ENCODE data around the gene CLEC2A. TPM values are rescaled to one million over a fixed set of nuclear protein-coding genes. Genes with fewer than 3 reads are reported as not detected.

CLEC2A gene
- total RNA-seq, 2 experiments from 2014 or later = not detected

DNA sequence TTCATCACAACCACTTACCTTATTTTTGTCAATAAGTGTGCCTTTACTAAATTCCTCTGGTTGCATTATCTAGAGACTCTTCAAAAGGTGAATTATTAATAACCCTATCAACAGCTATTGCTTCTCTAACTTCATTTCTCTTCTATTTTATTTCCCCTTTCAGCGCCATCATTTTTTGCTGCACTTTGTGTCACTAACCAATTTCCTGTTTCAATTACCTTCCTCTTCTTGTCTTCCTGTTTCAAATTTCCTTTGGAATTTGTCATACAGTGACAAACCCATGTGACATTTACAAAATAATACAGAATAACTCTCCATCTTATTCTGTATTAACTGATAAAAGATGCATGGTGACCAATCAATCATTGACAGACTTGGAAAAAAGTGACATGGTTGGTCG lies 12.2 kb upstream of the CLEC2A start:
- no peaks in the 10 kb centered on the region for H4K20me1 ChIP-seq (ENCODE audit: insufficient read depth, low read length)

DNA sequence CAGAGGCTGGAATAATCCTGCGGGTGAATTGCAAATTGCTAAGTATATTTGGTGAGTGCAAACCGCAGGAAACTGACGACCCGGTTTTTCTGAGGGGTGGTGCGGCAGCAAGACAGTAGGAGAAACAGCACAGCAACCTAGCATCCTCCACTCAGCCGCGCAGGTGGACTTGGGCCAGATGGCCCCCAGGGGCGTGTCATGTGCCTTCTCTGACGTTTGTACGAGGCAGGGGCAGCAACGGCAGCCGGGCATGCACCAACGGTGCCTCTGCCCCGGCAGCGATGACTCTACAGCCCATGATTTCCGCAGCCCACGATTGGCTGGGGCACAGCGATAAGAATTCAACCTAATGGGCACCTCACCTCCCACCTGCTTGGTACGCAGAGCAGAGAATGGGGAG lies 11.1 kb upstream of the CLEC2A start:
- CTCF ChIA-PET (ENCODE audit: unreplicated experiment) = no interaction called here
- H3K79me2 ChIP-seq (ENCODE audit: insufficient read depth, low read depth, low read length) = no peaks in the 10 kb centered on the region
- POLR2A ChIA-PET = interaction anchor here (1.5 kb wide), 1 partner anchor 11 kb away, joined by 3 read pairs; the partner anchor contains the start of gene CLEC2A
- H4K20me1 ChIP-seq (ENCODE audit: insufficient read depth, low read length) = no peaks in the 10 kb centered on the region
- no peak overlapping the region for H3K4me2 ChIP-seq (ENCODE audit: low read length)
- no TSS peak for BruUV-seq (replicated peaks)
- no peak for TF ChIP-seq EZH2phosphoT487 (IDR thresholded peaks at IDR 0.05; ENCODE audit: borderline replicate concordance, low read depth, low read length)
- TF ChIP-seq, protein P1, sequence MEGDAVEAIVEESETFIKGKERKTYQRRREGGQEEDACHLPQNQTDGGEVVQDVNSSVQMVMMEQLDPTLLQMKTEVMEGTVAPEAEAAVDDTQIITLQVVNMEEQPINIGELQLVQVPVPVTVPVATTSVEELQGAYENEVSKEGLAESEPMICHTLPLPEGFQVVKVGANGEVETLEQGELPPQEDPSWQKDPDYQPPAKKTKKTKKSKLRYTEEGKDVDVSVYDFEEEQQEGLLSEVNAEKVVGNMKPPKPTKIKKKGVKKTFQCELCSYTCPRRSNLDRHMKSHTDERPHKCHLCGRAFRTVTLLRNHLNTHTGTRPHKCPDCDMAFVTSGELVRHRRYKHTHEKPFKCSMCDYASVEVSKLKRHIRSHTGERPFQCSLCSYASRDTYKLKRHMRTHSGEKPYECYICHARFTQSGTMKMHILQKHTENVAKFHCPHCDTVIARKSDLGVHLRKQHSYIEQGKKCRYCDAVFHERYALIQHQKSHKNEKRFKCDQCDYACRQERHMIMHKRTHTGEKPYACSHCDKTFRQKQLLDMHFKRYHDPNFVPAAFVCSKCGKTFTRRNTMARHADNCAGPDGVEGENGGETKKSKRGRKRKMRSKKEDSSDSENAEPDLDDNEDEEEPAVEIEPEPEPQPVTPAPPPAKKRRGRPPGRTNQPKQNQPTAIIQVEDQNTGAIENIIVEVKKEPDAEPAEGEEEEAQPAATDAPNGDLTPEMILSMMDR (conservative IDR thresholded peaks at IDR 0.05; ENCODE audit: low read length) = no peak
- H3K27ac ChIP-seq (ENCODE audit: low read depth, low read length, poor library complexity, severe bottlenecking) = no peak overlapping the region
- H3K36me3 ChIP-seq (ENCODE audit: insufficient read depth, low read length) = no peaks in the 10 kb centered on the region
- no peaks in the 10 kb centered on the region for H3K4me1 ChIP-seq (ENCODE audit: insufficient read depth, low read length, poor library complexity, severe bottlenecking)
- intact Hi-C loops (cut with micrococcal nuclease; ENCODE audit: unreplicated experiment) = no loop called here
- DNase-seq (ENCODE audit: low spot score) = no peak
- H2AFZ ChIP-seq (ENCODE audit: low read length) = no peak overlapping the region
- no peak overlapping the region for H3K4me3 ChIP-seq (ENCODE audit: low read depth, low read length, poor library complexity, severe bottlenecking)
- no peaks in the 10 kb centered on the region for H3K9me2 ChIP-seq (ENCODE audit: insufficient read depth, low read length)
- H3K9me3 ChIP-seq (ENCODE audit: low read length) = no peaks in the 10 kb centered on the region

More for the DNA sequence above, 12.2 kb upstream of the CLEC2A start:
- H3K36me3 ChIP-seq (ENCODE audit: insufficient read depth, low read length) = no peaks in the 10 kb centered on the region
- TF ChIP-seq, protein P1 (conservative IDR thresholded peaks at IDR 0.05; ENCODE audit: low read length) = no peak
- TF ChIP-seq EZH2phosphoT487 (IDR thresholded peaks at IDR 0.05; ENCODE audit: borderline replicate concordance, low read depth, low read length) = no peak
- 0 out of 2 replicates have a peak overlapping the region, but pooled peaks have one; percentile 33 for H2AFZ ChIP-seq (ENCODE audit: low read length)
- no peak overlapping the region for H3K27ac ChIP-seq (ENCODE audit: low read depth, low read length, poor library complexity, severe bottlenecking)
- intact Hi-C loops (cut with micrococcal nuclease; ENCODE audit: unreplicated experiment) = no loop called here
- no peak overlapping the region for H3K4me2 ChIP-seq (ENCODE audit: low read length)
- DNase-seq (ENCODE audit: low spot score) = no peak
- no peaks in the 10 kb centered on the region for H3K9me3 ChIP-seq (ENCODE audit: low read length)
- ChIA-PET POLR2A (interaction anchor here (1.5 kb wide), 1 partner anchor 12 kb away, joined by 3 read pairs; the partner anchor contains the start of gene CLEC2A), CTCF (ENCODE audit: unreplicated experiment) (no interaction called here)
- no peaks in the 10 kb centered on the region for H3K79me2 ChIP-seq (ENCODE audit: insufficient read depth, low read depth, low read length)
- H3K4me1 ChIP-seq (ENCODE audit: insufficient read depth, low read length, poor library complexity, severe bottlenecking) = no peaks in the 10 kb centered on the region
- H3K4me3 ChIP-seq (ENCODE audit: low read depth, low read length, poor library complexity, severe bottlenecking) = no peak overlapping the region
- BruUV-seq (replicated peaks) = no TSS peak
- no peaks in the 10 kb centered on the region for H3K9me2 ChIP-seq (ENCODE audit: insufficient read depth, low read length)

DNA sequence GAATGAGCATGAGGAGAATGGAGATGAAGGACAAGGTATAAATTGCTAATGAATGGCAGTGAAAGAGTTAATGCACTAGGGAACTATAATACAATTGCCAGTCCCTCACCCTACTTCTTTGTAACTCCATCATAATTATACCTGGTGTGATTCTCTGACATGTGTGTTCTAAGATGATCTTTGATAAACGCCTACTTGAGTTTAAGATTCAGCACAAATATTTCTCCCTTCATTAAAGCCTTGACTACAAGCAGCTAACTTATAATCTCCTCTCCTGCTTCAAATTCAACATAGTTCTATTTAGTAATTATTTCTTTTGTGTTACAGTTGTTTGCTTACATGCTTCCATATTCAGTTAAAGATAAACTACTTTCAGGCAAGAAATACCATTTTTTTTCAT lies 9.7 kb upstream of the CLEC2A start:
- H3K4me3 ChIP-seq (ENCODE audit: low read depth, low read length, poor library complexity, severe bottlenecking) = no peak overlapping the region
- peaks cover 1% of the 10 kb centered on the region for H3K4me1 ChIP-seq (ENCODE audit: insufficient read depth, low read length, poor library complexity, severe bottlenecking)
- H3K4me2 ChIP-seq (ENCODE audit: low read length) = no peak overlapping the region
- H2AFZ ChIP-seq (ENCODE audit: low read length) = no peak overlapping the region
- POLR2A ChIA-PET = interaction anchor here (0.6 kb wide), 1 partner anchor 143 kb away, joined by 3 read pairs; no protein-coding TSS in a partner anchor
- no peaks in the 10 kb centered on the region for H3K79me2 ChIP-seq (ENCODE audit: insufficient read depth, low read depth, low read length)
- no peaks in the 10 kb centered on the region for H3K9me2 ChIP-seq (ENCODE audit: insufficient read depth, low read length)
- TF ChIP-seq EZH2phosphoT487 (IDR thresholded peaks at IDR 0.05; ENCODE audit: borderline replicate concordance, low read depth, low read length) = no peak
- TF ChIP-seq, protein P1 (conservative IDR thresholded peaks at IDR 0.05; ENCODE audit: low read length) = no peak
- H3K36me3 ChIP-seq (ENCODE audit: insufficient read depth, low read length) = no peaks in the 10 kb centered on the region
- H3K9me3 ChIP-seq (ENCODE audit: low read length) = no peaks in the 10 kb centered on the region
- H4K20me1 ChIP-seq (ENCODE audit: insufficient read depth, low read length) = no peaks in the 10 kb centered on the region
- no peak for DNase-seq (ENCODE audit: low spot score)
- CTCF ChIA-PET (ENCODE audit: unreplicated experiment) = no interaction called here
- intact Hi-C loops (cut with micrococcal nuclease; ENCODE audit: unreplicated experiment) = no loop called here
- H3K27ac ChIP-seq (ENCODE audit: low read depth, low read length, poor library complexity, severe bottlenecking) = no peak overlapping the region
- no TSS peak for BruUV-seq (replicated peaks)

Data from OCI-LY7 (cell line).